ENCODE data around the gene CDX1. TPM values are rescaled to one million over a fixed set of nuclear protein-coding genes. Genes with fewer than 3 reads are reported as not detected.

Gene CDX1
- total and polyA plus RNA-seq, 3 donors from 2014 or later = 3.4 to 5.2 (median 3.4) TPM

- H3K4me1 ChIP-seq = no peaks in the 10 kb centered on the region
- DNase-seq = no peak
- TF ChIP-seq POLR2A (IDR thresholded peaks at IDR 0.05) = no peak
- no peak for TF ChIP-seq CTCF (IDR thresholded peaks at IDR 0.05)
- no peaks in the 10 kb centered on the region for H3K27me3 ChIP-seq
- H3K9me3 ChIP-seq = no peaks in the 10 kb centered on the region
- intact Hi-C loops (cut with DNase I; ENCODE audit: low total_unique reads) = loop anchor here (10.0 kb wide), 1 partner anchor 95 kb away; no protein-coding TSS in a partner anchor
- WGBS, 2 donors = 91 to 100% methylated on average over 2 to 3 of the region's 3 CpGs
- no peak overlapping the region for H3K27ac ChIP-seq
- no peaks in the 10 kb centered on the region for H3K36me3 ChIP-seq (ENCODE audit: low read depth, missing control alignments)
- H3K4me3 ChIP-seq = no peak overlapping the region
Observed at GRCh38 chr5:150120062-150120441, 46.5 kb upstream of the CDX1 start.

DNA sequence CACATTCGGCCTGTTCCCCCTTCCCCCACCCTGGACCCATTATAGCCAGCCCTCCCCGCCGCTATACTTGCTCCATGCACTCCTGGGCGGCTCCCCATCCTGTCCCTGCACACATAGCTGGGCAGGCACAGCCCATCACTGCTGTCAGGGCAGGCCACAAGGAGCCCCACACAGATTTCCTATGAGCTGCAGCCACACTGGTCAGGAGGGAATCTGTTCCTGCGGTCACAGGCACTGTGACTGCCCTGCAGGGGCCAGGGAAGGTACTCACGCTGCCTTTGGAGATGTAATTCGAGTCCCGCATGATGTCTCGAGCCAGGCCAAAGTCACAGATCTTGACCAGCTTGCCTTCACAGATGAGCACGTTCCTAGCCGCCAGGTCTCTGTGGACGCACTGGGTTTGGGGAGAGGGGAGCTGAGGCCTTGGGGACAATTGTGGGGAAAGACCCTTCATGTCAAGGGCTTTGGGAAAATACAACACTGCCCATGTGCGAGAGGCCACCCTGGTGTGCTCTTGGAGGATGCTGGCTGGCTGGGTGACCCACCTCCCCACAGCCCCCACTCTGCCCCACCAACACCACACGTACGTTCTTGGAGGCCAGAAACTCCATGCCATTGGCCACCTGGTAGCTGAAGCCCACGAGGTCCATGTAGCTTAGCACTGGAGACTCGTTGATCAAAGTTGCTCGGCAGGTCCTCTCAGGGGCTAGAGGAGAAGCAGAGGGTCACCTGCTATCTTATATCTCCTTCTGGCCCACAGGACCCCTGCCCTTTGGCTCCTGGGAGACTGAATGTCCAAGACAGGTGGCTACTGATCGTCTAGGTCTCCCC, 45.7 kb upstream of the CDX1 start:
- intact Hi-C loops (cut with DNase I; ENCODE audit: low total_unique reads) = loop anchor here (10.0 kb wide), 1 partner anchor 94 kb away; no protein-coding TSS in a partner anchor
- Histone ChIP-seq H3K9me3 (no peaks in the 10 kb centered on the region), H3K27ac (no peak overlapping the region), H3K4me1 (no peaks in the 10 kb centered on the region), H3K4me3 (no peak overlapping the region), H3K27me3 (no peaks in the 10 kb centered on the region), H3K36me3 (ENCODE audit: low read depth, missing control alignments) (no peaks in the 10 kb centered on the region)
- 84 to 86% methylated on average over 11 to 19 of the region's 19 CpGs for WGBS, 2 donors
- no peak for TF ChIP-seq CTCF (IDR thresholded peaks at IDR 0.05)
- TF ChIP-seq POLR2A (IDR thresholded peaks at IDR 0.05) = no peak
- DNase-seq = no peak

- Histone ChIP-seq H3K36me3 (ENCODE audit: low read depth, missing control alignments) (no peaks in the 10 kb centered on the region), H3K27me3 (no peaks in the 10 kb centered on the region), H3K9me3 (no peaks in the 10 kb centered on the region), H3K4me1 (no peaks in the 10 kb centered on the region), H3K4me3 (no peak overlapping the region), H3K27ac (no peak overlapping the region)
- TF ChIP-seq POLR2A (IDR thresholded peaks at IDR 0.05) (no peak), CTCF (IDR thresholded peaks at IDR 0.05) (no peak)
- DNase-seq = no peak
- WGBS, 2 donors = 89% methylated on average over 13 to 14 of the region's 14 CpGs
- intact Hi-C loops (cut with DNase I; ENCODE audit: low total_unique reads) = loop anchor here (10.0 kb wide), 1 partner anchor 93 kb away; no protein-coding TSS in a partner anchor
Observed at GRCh38 chr5:150121448-150122157, 45.0 kb upstream of the CDX1 start.

GRCh38 chr5:150122158-150122510, 44.4 kb upstream of the CDX1 start:
- no peaks in the 10 kb centered on the region for H3K9me3 ChIP-seq
- no peaks in the 10 kb centered on the region for H3K36me3 ChIP-seq (ENCODE audit: low read depth, missing control alignments)
- H3K27ac ChIP-seq = no peak overlapping the region
- no peak for TF ChIP-seq POLR2A (IDR thresholded peaks at IDR 0.05)
- no peak for TF ChIP-seq CTCF (IDR thresholded peaks at IDR 0.05)
- WGBS, 2 donors = 77 to 93% methylated on average over 4 to 5 of the region's 5 CpGs
- no peak for DNase-seq
- no peak overlapping the region for H3K4me3 ChIP-seq
- no peaks in the 10 kb centered on the region for H3K4me1 ChIP-seq
- H3K27me3 ChIP-seq = no peaks in the 10 kb centered on the region
- intact Hi-C loops (cut with DNase I; ENCODE audit: low total_unique reads) = loop anchor here (10.0 kb wide), 1 partner anchor 93 kb away; no protein-coding TSS in a partner anchor
